HG03571 (cell line): ENCODE data around the gene MARK1.

Source experiments
- ATAC-seq: cut with Tn5 transposase; IDR thresholded peaks from one replicate; pipeline ENCODE4 v1.9.1; 2021; ENCODE audit not compliant: unreplicated experiment

The MARK1 gene

DNA sequence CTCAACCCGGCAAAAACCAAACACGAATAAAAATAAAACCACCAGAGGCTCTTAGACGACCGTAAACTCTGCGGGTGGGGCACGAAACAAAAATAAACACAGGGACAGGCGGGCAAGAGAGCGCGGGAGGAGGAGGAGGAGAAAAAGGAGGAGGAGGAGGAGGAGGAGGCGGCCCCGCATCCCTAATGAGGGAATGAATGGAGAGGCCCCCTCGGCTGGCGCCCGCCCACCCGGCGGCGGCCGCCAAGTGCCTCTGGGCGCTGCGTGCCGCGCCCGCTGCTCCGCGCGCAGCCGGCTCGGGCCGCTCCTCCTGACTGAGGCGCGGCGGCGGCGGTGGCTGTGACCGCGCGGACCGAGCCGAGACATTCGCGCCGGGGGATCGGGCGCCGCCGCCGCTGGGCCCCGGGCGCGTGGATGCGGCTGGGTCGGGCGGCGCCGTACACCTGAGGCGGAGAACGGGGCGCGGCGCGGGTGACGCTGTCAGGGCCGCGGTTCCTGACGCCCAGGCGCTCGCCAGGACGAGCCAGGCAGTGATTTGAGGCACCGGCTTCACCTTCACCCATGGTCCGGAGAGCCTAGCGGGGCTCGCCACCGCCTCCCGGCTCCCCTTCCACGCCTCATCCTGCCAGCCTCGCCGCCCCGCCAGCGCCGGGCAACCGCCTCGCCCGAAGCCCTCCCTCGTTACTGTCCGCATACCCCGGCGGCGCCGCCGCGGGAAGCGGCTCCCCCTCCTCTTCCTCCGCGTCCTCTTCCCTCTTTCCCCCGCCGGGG lies at the start of gene MARK1:
MARK1 (plus strand) TSS at position 229 of the 771 bp plus-strand sequence. CDS start 687 bp downstream, outside the sequence.
- ATAC-seq = peak; percentile 53

GRCh38 chr1:220483700-220484099 lies 44.2 kb upstream of the MARK1 start:
- no peak for ATAC-seq

GRCh38 chr1:220484135-220484534 lies 43.8 kb upstream of the MARK1 start:
- no peak for ATAC-seq

- ATAC-seq = no peak
These were observed 42.8 kb upstream of the MARK1 start for GRCh38 chr1:220485131-220485530.

DNA sequence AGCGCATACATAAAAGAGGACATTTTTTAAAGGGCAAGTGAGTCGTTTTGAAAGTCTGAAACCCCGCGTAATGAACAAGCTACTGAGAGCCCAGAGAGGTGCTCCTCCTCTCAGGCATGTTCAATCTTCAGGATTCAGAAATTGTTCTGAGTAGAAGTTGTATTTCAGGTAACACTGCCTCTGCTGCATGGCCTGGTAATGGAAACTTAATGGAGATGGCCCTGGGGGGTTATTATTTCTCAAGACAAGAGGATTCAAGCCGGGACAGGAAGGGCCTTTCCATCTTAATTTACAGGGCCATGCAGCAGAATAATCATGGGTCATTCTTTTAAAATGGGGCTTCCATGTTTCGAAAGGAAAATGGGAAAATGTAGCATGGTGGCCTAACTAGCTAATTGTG lies 42.1 kb upstream of the MARK1 start:
- ATAC-seq = no peak

- no peak for ATAC-seq
These were observed 40.6 kb upstream of the MARK1 start for GRCh38 chr1:220487297-220487820.

DNA sequence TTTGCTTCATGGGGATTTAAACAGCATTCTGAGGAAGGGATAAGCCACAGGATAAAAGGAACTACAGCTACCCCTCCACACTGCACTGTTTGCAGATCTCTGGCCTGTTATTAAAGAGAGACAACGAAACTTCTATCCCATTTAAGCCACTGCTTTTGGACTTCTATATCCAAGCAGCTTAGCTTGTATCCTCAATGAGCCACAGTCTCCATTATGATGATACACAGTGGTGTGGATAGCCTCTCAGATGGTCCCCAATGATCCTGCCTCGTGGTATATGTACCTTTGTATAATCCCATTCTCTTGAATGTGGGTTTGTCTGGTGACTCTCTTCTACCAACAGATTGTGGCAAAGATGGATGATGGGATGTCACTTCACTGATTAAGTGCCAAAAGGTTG lies 36.0 kb upstream of the MARK1 start:
- ATAC-seq = no peak

- no peak for ATAC-seq
These were observed 30.6 kb upstream of the MARK1 start for GRCh38 chr1:220497220-220497947.

GRCh38 chr1:220498188-220498587 lies 29.7 kb upstream of the MARK1 start:
- ATAC-seq = no peak

DNA sequence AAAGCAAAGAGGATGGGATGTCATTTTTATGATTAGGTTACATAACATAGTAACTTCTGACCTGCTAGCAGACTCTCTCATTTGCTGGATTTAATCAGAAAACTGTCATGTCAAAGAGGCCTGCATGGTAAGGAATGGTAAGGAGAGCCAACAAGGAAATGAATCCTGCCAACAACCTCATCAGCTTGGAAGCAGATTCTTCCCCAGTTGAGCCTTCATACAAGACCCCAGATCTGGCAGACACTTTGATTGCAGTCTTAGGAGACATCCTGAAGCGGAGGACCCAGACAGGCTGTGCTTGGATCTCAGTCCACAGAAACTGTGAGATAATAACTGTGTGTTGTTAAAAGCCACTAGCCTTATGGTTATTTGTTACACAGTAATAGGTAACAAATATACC lies 27.6 kb upstream of the MARK1 start:
- ATAC-seq = no peak

DNA sequence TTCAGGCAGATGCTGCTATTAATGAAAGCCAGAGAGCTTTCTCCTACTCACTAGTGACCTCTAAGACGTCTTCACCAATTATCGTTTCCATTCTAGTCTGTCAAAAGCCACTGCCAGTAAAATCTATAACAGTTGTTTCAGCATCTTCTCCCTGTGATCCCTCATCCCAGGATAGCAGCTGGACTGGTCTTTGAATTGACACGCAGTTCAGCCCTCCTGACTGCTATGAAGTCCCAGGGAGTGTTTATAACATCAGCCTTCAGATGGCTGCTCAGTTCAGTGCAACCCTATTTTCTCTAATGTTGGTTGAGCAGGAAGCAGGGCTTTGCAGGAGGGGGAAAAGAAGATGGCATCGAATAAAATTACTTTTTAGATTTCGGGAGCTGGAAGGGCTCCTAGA lies 23.6 kb upstream of the MARK1 start:
- ATAC-seq = no peak

GRCh38 chr1:220507085-220507484 lies 20.9 kb upstream of the MARK1 start:
- ATAC-seq = no peak

- ATAC-seq = no peak
These were observed 16.8 kb upstream of the MARK1 start for GRCh38 chr1:220511179-220511578.

- no peak for ATAC-seq
These were observed 16.2 kb upstream of the MARK1 start for GRCh38 chr1:220511785-220512184.

GRCh38 chr1:220513834-220514233 lies 14.1 kb upstream of the MARK1 start:
- no peak for ATAC-seq

- ATAC-seq = no peak
These were observed 13.7 kb upstream of the MARK1 start for GRCh38 chr1:220514256-220514655.

DNA sequence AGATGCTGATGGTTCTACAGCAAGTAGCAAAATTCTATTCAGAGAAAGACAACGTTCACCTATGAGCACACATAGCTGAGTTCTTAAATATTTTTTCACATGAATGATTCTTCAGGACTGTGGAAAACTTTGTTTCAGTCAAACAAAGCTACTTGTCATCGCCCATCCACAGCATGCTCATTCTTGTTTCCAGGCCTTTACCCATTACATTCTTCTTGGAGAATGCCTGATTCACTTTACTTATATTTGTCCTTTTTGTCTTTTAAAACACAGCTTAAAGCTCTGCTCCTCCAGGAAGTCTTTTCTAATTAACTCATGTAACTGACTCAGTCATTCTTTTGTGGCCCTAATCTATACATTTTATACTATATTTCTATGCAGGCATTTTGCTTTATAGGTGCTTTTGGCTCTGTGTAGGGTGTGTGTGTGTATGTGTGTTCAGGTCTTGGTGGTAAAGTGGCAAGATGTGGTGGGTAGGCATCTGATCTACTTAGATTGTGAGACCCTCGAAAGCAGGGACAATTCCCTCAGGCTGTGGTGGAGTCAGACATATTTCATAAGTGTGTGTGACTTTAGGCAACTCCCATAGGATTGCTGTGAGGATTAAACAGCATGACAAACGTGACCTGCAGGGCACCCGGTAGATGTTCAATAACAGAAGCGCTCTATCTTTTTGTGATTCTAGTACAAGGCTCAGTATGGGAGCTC lies 11.8 kb upstream of the MARK1 start:
- no peak for ATAC-seq

DNA sequence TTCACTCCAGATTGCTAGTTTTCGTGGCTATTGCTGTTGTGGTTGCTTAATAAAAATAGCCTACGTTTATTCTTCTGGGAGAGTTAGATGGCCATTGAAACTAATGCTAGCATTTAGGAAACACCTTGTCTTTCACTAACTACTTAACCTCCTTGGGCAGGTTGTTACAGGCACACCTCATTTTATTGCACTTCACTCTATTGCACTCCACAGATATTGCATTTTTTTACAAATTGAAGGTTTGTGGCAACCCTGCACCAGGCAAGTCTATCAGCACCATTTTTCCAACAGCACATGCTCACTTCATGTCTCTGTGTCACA lies 11.3 kb upstream of the MARK1 start:
- ATAC-seq = no peak

GRCh38 chr1:220521778-220522177 lies 6.2 kb upstream of the MARK1 start:
- no peak for ATAC-seq

DNA sequence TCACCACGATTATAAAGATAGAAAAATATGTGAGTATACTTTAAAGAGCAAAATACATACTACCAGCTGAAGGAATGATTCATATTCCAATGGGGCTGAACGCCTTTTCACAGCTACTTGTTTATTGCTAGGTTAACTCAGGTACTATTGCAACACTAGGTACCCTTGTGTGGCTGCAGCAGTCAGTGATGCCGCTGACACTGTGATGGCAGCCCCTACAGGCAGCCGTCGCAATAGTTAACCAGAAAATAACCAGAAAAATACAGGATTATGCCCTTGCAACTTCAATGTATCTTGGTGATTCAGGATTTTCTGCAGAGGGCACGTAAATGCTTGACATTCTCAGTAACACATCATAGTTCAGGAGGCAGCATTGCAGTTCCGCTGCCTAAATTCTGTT lies 1.6 kb upstream of the MARK1 start:
- no peak for ATAC-seq

DNA sequence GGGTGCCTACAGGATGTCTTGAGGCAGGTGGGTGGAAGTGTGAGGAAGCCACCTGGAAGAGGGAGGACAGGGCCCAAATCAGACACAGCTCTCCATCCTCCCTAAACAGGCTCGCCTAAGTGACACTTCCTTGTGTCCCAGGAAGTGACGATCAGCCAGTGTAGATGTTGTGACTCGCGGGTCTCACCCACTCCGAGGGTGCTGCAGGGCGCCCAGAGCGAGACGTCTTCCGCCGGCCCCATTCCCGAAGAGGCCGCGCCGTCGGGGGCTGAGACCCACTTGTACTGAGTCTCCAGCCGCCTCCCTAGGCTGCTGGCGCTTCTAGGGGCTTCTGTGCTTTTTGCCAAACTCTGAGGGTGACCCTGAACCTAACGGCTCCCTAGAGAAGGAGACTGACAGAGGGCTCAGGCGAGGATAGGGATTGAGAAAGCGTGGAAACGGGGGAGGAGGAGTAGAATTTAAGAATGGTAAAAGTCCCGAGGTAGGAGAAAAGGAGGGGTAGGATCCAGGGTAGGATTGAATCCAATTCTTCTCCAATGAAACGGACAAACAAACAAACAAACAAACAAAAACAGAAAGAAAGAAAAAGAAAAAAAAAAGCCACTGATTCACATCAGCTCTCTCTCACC lies 543 bp upstream of the MARK1 start:
- ATAC-seq = no peak
